ENCODE results near the gene KCNJ15. TPM values are rescaled to one million over a fixed set of nuclear protein-coding genes. Genes with fewer than 3 reads are reported as not detected.

Gene KCNJ15
- total RNA-seq, 1 experiment from 2014 or later: not detected

DNA sequence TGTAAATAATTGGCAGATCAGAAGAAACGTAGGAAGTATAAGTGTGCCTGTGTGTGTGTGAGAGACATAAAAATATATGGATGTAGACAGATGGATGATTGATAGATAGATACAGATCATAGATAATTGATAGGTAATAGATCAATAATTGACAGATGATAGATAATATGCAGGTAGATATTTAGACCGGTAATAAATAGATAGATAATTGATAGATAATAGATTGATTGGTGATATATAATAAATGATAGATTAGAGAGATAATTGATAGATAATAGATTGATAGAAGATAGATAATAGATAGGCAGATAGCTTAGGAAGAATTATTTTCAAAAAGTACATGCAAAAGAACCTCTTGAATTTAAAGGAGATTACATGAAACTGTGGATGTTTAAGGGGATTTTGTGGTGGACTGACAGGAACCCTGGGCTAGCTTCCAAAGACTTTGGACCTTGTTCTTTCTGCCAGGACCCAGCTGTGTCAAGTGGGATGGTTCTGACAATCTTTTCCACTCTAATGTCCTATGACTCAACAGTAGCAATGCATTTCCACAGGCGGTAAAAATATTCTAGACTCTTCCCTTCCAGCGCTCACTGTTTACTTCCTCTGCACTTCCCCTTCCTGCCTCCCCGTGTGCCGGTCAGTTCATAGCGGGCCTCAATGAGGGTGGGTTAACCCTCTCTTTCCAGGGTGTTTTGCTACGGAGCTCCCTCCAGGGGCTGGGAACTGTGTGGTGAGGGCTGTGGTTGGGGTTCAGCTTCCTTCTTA is 39.4 kb downstream of the KCNJ15 start:
- intact Hi-C loops (cut with micrococcal nuclease): no loop called here
- TF ChIP-seq SP1 (IDR thresholded peaks at IDR 0.05; ENCODE audit: low read depth) (no peak), SRF (IDR thresholded peaks at IDR 0.05; ENCODE audit: low read depth) (no peak), YY1 (IDR thresholded peaks at IDR 0.05; ENCODE audit: extremely low read depth, insufficient replicate concordance, low read depth, low read length) (no peak), POLR2AphosphoS5 (IDR thresholded peaks at IDR 0.05; ENCODE audit: low read depth, low read length) (no peak), ELF1 (IDR thresholded peaks at IDR 0.05; ENCODE audit: borderline replicate concordance, low read depth) (no peak)
- TF ChIP-seq, protein P1, sequence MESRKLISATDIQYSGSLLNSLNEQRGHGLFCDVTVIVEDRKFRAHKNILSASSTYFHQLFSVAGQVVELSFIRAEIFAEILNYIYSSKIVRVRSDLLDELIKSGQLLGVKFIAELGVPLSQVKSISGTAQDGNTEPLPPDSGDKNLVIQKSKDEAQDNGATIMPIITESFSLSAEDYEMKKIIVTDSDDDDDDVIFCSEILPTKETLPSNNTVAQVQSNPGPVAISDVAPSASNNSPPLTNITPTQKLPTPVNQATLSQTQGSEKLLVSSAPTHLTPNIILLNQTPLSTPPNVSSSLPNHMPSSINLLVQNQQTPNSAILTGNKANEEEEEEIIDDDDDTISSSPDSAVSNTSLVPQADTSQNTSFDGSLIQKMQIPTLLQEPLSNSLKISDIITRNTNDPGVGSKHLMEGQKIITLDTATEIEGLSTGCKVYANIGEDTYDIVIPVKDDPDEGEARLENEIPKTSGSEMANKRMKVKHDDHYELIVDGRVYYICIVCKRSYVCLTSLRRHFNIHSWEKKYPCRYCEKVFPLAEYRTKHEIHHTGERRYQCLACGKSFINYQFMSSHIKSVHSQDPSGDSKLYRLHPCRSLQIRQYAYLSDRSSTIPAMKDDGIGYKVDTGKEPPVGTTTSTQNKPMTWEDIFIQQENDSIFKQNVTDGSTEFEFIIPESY (IDR thresholded peaks at IDR 0.05; ENCODE audit: extremely low read depth, insufficient replicate concordance, low read length): no peak
- TF ChIP-seq, protein P2, sequence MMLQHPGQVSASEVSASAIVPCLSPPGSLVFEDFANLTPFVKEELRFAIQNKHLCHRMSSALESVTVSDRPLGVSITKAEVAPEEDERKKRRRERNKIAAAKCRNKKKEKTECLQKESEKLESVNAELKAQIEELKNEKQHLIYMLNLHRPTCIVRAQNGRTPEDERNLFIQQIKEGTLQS (IDR thresholded peaks at IDR 0.05): no peak
- Histone ChIP-seq H3K4me3 (replicated peaks in 1 of 2; ENCODE audit: low read depth in 1 of 2, low read length in 2 of 2) (no peak overlapping the region), H3K4me2 (ENCODE audit: low read length) (no peak overlapping the region), H4K20me1 (ENCODE audit: insufficient read depth) (no peaks in the 10 kb centered on the region), H3K9ac (ENCODE audit: low read length) (no peak overlapping the region), H3K79me2 (ENCODE audit: insufficient read depth, low read length) (no peaks in the 10 kb centered on the region), H3K27me3 (ENCODE audit: insufficient read depth, low read length) (no peaks in the 10 kb centered on the region), H3K27ac (ENCODE audit: low read depth, low read length) (no peak overlapping the region), H3K9me2 (ENCODE audit: insufficient read depth) (no peaks in the 10 kb centered on the region), H3K4me1 (ENCODE audit: control insufficient read depth in 1 of 2, insufficient read depth in 2 of 2, low read length in 2 of 2) (no peaks in the 10 kb centered on the region), H2AFZ (ENCODE audit: low read depth, low read length, poor library complexity, severe bottlenecking) (no peak overlapping the region), H3K36me3 (ENCODE audit: control insufficient read depth in 1 of 2, insufficient read depth in 2 of 2, low read length in 2 of 2) (no peaks in the 10 kb centered on the region), H3K9me3 (ENCODE audit: control insufficient read depth in 1 of 2, insufficient read depth in 1 of 2, low read depth in 1 of 2, low read length in 2 of 2) (no peaks in the 10 kb centered on the region)
- no peak for ATAC-seq
- no peak for DNase-seq (ENCODE audit: low read depth, low spot score)
- RAD21 ChIA-PET (ENCODE audit: low non-redundant PET in 1 of 2, low total read pairs in 2 of 2, uncharacterized antibody in 2 of 2, unreplicated experiment in 2 of 2): no interaction called here
- POLR2A ChIA-PET: no interaction called here
- no TSS peak for BruUV-seq (replicated peaks)
- CTCF ChIA-PET: no interaction called here

All from HCT116 (cell line).